ENCODE data around the gene RBM4. TPM values are rescaled to one million over a fixed set of nuclear protein-coding genes. Genes with fewer than 3 reads are reported as not detected.

The RBM4 gene
- total RNA-seq, 1 experiment from 2014 or later = 272 TPM

- Histone ChIP-seq H3K18ac (ENCODE audit: insufficient read length, low read depth, low read length) (no peak overlapping the region), H2BK120ac (ENCODE audit: low read depth, low read length, poor library complexity, severe bottlenecking) (no peak overlapping the region), H4K91ac (ENCODE audit: insufficient read length, low read depth, low read length) (no peak overlapping the region), H4K20me1 (ENCODE audit: control insufficient read depth, insufficient read depth, insufficient read length) (no peaks in the 10 kb centered on the region), H4K5ac (ENCODE audit: insufficient read length, low read depth, low read length) (no peak overlapping the region), H3K9ac (ENCODE audit: extremely low read depth, insufficient read length, low read length) (no peak overlapping the region), H3K79me1 (ENCODE audit: insufficient read depth, low read depth, low read length, poor library complexity, severe bottlenecking) (no peaks in the 10 kb centered on the region), H3K27me3 (ENCODE audit: insufficient read depth, low read length) (no peaks in the 10 kb centered on the region), H3K79me2 (ENCODE audit: insufficient read depth, low read length) (peaks cover 67% of the 10 kb centered on the region), H3K4me2 (ENCODE audit: insufficient read depth, insufficient read length, low read length) (peak overlapping the region; percentile 24), H2BK20ac (ENCODE audit: low read depth, low read length, poor library complexity, severe bottlenecking) (no peak overlapping the region), H3K4ac (ENCODE audit: low read depth, low read length) (no peak overlapping the region), H3K23ac (ENCODE audit: insufficient read length, low read depth, low read length) (no peak overlapping the region), H4K8ac (replicated peaks; ENCODE audit: insufficient read length, low read depth, low read length) (no peak overlapping the region), H2AFZ (ENCODE audit: low read length) (no peak overlapping the region), H3K27ac (ENCODE audit: insufficient read length, low read depth, low read length) (no peak overlapping the region), H3K4me1 (ENCODE audit: insufficient read depth, low read length) (peaks cover 3% of the 10 kb centered on the region), H2BK5ac (ENCODE audit: insufficient read length, low read length) (no peak overlapping the region), H2AK5ac (ENCODE audit: insufficient read length, low read length) (no peak overlapping the region), H3T11ph (ENCODE audit: low read length) (no peak overlapping the region), H3K14ac (ENCODE audit: insufficient read depth, low read length) (no peak overlapping the region), H2BK15ac (ENCODE audit: low read depth, low read length) (no peak overlapping the region), H2BK12ac (ENCODE audit: insufficient read length, low read depth, low read length) (no peak overlapping the region), H3K23me2 (ENCODE audit: insufficient read length, low read depth, low read length, poor library complexity, severe bottlenecking) (peaks cover 12% of the 10 kb centered on the region), H3K9me3 (ENCODE audit: control insufficient read depth, low read depth, low read length) (no peaks in the 10 kb centered on the region), H3K56ac (ENCODE audit: insufficient read length, low read depth, low read length) (no peak overlapping the region)
- no peak for TF ChIP-seq CTCF (conservative IDR thresholded peaks at IDR 0.05)
- peak overlapping the region; percentile 99 to 100; a peak in 4 of 5 replicates for H3K4me3 Mint-ChIP-seq
- H3K36me3 Mint-ChIP-seq (ENCODE audit: insufficient read depth in 1 of 3, low read depth in 3 of 3) = peaks cover 64 to 86% (median 80%) of the 10 kb centered on the region in 3 experiments
- H3K4me1 Mint-ChIP-seq = peaks cover 78 to 79% of the 10 kb centered on the region in 2 experiments
- DNase-seq = no peak
- H3K27me3 Mint-ChIP-seq (ENCODE audit: low read depth) = peaks cover 2% of the 10 kb centered on the region; the same call in 1 of the 2 replicates
- H3K9me3 Mint-ChIP-seq = no peaks in the 10 kb centered on the region
- no CpG with 5 or more reads among the region's 3 CpGs for WGBS (ENCODE audit: extremely low coverage, insufficient read length, low lambda C conversion rate)
- peak overlapping the region in 1 of 3 experiments; percentile 64; a peak in 2 of 7 replicates for H3K27ac Mint-ChIP-seq
Measured at GRCh38 chr11:66641834-66642233, 3.3 kb downstream of the RBM4 start.
